Measurements from ENCODE around the gene FMNL2. TPM values are rescaled to one million over a fixed set of nuclear protein-coding genes. Genes with fewer than 3 reads are reported as not detected.
A peak's percentile ranks its signal among the peaks of the same experiment; 100 is the strongest.

Gene FMNL2
- total and polyA plus RNA-seq, 4 donors: 1.5 to 9.3 (median 5.1) TPM

DNA sequence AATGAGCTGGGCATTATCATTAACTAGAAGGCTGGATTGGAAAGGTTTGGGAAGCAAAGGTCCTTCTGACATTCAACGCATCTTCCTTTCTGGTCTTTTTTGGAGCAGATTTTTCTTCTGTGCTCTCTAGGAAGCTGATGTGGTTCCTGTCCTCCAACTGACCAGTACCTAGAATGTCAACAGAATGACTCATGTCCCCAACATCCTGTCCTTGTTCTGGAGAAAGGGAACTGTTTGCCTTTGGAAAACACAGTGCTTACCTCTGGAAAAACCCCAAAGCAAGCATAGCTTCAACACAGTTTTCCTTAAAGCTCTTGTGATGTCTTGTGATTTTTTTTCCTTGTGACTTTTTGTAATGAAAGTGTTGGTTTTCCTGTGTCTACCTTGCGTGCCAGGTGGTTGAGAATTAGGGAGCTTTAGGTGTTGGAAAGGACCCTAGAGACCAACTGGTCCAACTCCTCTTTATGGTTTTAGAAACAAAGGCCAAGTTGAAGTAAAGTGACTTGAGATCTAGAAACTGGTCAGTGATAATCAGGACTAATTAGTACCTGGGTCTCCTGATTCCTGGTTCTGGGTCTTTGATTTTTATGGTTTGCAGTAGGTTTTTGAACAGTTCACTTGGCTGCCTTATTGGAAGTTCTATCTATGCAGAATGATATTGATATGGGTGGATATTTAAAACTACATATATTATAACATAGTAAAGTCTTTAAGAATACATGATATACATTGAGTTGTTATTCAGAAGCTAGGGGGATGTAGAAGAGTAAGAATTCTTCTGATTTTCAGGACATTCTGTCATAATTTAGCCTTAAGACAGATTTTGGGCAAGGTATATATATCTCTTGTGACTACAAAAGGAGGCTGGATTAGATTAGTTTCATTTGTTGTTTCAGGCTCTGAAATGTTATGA is 70.5 kb downstream of the FMNL2 start:
- no peak for DNase-seq (ENCODE audit: low spot score)
- H3K27ac ChIP-seq (ENCODE audit: low read depth in 1 of 2, low read length in 2 of 2): peak overlapping the region; percentile 46 to 66
- no peaks in the 10 kb centered on the region for H3K27me3 ChIP-seq (ENCODE audit: control insufficient read depth in 4 of 4, insufficient read depth in 4 of 4, low read length in 3 of 4)
- H3K4me3 ChIP-seq (ENCODE audit: low read depth in 1 of 3, low read length in 3 of 3): no peak overlapping the region
- H3K9me3 ChIP-seq (ENCODE audit: control insufficient read depth in 4 of 4, low read length in 3 of 4): no peaks in the 10 kb centered on the region
- H3K9ac ChIP-seq (ENCODE audit: low read depth in 1 of 2, low read length in 2 of 2): no peak overlapping the region
- peaks cover 0 to 12% (median 0%) of the 10 kb centered on the region in 4 donors for H3K4me1 ChIP-seq (ENCODE audit: control insufficient read depth in 4 of 4, insufficient read depth in 4 of 4, low read length in 3 of 4)
- peak in 1 of 2 donors; percentile 38 for TF ChIP-seq RXRA (IDR thresholded peaks at IDR 0.05)
- TF ChIP-seq NR2F2 (IDR thresholded peaks at IDR 0.05): peak; percentile 19
- TF ChIP-seq, protein P1, sequence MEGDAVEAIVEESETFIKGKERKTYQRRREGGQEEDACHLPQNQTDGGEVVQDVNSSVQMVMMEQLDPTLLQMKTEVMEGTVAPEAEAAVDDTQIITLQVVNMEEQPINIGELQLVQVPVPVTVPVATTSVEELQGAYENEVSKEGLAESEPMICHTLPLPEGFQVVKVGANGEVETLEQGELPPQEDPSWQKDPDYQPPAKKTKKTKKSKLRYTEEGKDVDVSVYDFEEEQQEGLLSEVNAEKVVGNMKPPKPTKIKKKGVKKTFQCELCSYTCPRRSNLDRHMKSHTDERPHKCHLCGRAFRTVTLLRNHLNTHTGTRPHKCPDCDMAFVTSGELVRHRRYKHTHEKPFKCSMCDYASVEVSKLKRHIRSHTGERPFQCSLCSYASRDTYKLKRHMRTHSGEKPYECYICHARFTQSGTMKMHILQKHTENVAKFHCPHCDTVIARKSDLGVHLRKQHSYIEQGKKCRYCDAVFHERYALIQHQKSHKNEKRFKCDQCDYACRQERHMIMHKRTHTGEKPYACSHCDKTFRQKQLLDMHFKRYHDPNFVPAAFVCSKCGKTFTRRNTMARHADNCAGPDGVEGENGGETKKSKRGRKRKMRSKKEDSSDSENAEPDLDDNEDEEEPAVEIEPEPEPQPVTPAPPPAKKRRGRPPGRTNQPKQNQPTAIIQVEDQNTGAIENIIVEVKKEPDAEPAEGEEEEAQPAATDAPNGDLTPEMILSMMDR (IDR thresholded peaks at IDR 0.05; ENCODE audit: low read depth, low read length, missing input control): no peak
- no peak for TF ChIP-seq HNF4A (conservative IDR thresholded peaks at IDR 0.05)
- TF ChIP-seq FOXA2 (IDR thresholded peaks at IDR 0.05): peak; percentile 14
- TF ChIP-seq JUND (IDR thresholded peaks at IDR 0.05): peak; percentile 80 to 94
- TF ChIP-seq RAD21 (IDR thresholded peaks at IDR 0.05): peak; percentile 21 to 38
- WGBS: 90% methylated on average over 2 of the region's 2 CpGs
- no peaks in the 10 kb centered on the region for H3K36me3 ChIP-seq (ENCODE audit: control insufficient read depth in 4 of 4, insufficient read depth in 3 of 4, low read depth in 1 of 4, low read length in 3 of 4)

DNA sequence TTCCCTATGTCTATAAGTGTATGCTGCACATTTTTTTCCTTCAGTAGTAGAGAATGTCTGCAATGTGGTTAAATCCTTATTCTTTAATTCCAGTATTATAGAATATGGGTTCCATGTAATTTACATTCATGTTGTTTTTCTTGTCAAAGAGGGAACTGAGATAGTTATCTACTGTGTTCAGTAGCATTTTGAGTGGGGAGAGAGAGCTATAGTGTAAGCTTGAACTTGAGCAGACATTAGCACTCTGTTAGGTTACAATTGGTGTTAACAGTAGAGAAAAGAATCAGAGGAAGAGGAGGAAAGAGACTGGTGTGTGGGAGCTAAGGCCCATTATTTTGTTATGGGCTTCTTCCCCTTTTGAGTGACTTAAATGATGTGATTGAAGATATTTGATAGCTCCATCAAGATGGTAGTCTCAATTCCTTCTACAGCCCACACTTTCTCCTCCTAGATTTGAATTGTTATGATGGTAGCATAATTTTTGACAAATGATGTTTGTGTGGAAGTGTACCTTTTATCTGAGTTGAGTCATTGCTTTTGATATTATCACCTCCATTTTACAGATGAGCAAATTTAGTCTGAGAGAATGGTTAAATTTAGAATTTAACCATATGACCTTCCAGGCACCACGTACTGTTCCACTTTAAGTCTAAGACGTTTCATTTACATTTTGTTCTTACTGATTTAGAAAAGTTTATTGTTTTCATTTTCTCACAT is 71.3 kb downstream of the FMNL2 start:
- no peak overlapping the region for H3K4me3 ChIP-seq (ENCODE audit: low read depth in 1 of 3, low read length in 3 of 3)
- no peaks in the 10 kb centered on the region for H3K27me3 ChIP-seq (ENCODE audit: control insufficient read depth in 4 of 4, insufficient read depth in 4 of 4, low read length in 3 of 4)
- H3K9ac ChIP-seq (ENCODE audit: low read depth in 1 of 2, low read length in 2 of 2): no peak overlapping the region
- H3K4me1 ChIP-seq (ENCODE audit: control insufficient read depth in 4 of 4, insufficient read depth in 4 of 4, low read length in 3 of 4): peaks cover 0 to 12% (median 0%) of the 10 kb centered on the region in 4 donors
- DNase-seq (ENCODE audit: low spot score): no peak
- TF ChIP-seq TAF1 (conservative IDR thresholded peaks at IDR 0.05): no peak
- no peak for TF ChIP-seq RXRA (IDR thresholded peaks at IDR 0.05)
- no peak for TF ChIP-seq FOXA1 (IDR thresholded peaks at IDR 0.05)
- no peak for TF ChIP-seq GABPA (IDR thresholded peaks at IDR 0.05 in 1 of 2, conservative IDR thresholded peaks at IDR 0.05 in 1 of 2)
- TF ChIP-seq, protein P2, sequence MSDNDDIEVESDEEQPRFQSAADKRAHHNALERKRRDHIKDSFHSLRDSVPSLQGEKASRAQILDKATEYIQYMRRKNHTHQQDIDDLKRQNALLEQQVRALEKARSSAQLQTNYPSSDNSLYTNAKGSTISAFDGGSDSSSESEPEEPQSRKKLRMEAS (IDR thresholded peaks at IDR 0.05): no peak
- no peak for TF ChIP-seq YY1 (IDR thresholded peaks at IDR 0.05)
- TF ChIP-seq, protein P3, sequence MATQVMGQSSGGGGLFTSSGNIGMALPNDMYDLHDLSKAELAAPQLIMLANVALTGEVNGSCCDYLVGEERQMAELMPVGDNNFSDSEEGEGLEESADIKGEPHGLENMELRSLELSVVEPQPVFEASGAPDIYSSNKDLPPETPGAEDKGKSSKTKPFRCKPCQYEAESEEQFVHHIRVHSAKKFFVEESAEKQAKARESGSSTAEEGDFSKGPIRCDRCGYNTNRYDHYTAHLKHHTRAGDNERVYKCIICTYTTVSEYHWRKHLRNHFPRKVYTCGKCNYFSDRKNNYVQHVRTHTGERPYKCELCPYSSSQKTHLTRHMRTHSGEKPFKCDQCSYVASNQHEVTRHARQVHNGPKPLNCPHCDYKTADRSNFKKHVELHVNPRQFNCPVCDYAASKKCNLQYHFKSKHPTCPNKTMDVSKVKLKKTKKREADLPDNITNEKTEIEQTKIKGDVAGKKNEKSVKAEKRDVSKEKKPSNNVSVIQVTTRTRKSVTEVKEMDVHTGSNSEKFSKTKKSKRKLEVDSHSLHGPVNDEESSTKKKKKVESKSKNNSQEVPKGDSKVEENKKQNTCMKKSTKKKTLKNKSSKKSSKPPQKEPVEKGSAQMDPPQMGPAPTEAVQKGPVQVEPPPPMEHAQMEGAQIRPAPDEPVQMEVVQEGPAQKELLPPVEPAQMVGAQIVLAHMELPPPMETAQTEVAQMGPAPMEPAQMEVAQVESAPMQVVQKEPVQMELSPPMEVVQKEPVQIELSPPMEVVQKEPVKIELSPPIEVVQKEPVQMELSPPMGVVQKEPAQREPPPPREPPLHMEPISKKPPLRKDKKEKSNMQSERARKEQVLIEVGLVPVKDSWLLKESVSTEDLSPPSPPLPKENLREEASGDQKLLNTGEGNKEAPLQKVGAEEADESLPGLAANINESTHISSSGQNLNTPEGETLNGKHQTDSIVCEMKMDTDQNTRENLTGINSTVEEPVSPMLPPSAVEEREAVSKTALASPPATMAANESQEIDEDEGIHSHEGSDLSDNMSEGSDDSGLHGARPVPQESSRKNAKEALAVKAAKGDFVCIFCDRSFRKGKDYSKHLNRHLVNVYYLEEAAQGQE (IDR thresholded peaks at IDR 0.05): no peak
- no peaks in the 10 kb centered on the region for H3K36me3 ChIP-seq (ENCODE audit: control insufficient read depth in 4 of 4, insufficient read depth in 3 of 4, low read depth in 1 of 4, low read length in 3 of 4)
- H3K9me3 ChIP-seq (ENCODE audit: control insufficient read depth in 4 of 4, low read length in 3 of 4): no peaks in the 10 kb centered on the region
- WGBS: 64% methylated on average over 2 of the region's 2 CpGs
- H3K27ac ChIP-seq (ENCODE audit: low read depth in 1 of 2, low read length in 2 of 2): no peak overlapping the region
